ENCODE measurements around the gene CTSZ. TPM values are rescaled to one million over a fixed set of nuclear protein-coding genes. Genes with fewer than 3 reads are reported as not detected.

Gene CTSZ
- 100 to 1,000 TPM in 3 of 4 donors, 10 to 100 TPM in 1; 82.7 to 277 (median 183) TPM for polyA plus RNA-seq
- long read RNA-seq, donor 1, transcript CTSZ-201 (6 exons, 1,495 nt), result major isoform, 18 of 25 reads
- long read RNA-seq, donor 1, transcript CTSZ-202 (2 exons, 564 nt), result minor isoform, 5 of 25 reads
- long read RNA-seq, donor 1, partial matches to known transcripts, result 0 of 25 reads
- long read RNA-seq, donor 1, other reads (novel, unspliced or antisense), result 0 of 25 reads
- long read RNA-seq, donor 2, partial matches to known transcripts, result 0 of 3 reads
- long read RNA-seq, donor 2, other reads (novel, unspliced or antisense), result 0 of 3 reads
- long read RNA-seq, donor 3, transcript CTSZ-201 (6 exons, 1,495 nt), result major isoform, 6 of 10 reads
- long read RNA-seq, donor 3, partial matches to known transcripts, result 0 of 10 reads
- long read RNA-seq, donor 3, other reads (novel, unspliced or antisense), result 0 of 10 reads
- long read RNA-seq, donor 4, result 0 reads
- long read RNA-seq, donor 5, result 0 reads
- long read RNA-seq, donor 6, transcript CTSZ-201 (6 exons, 1,495 nt), result major isoform, 5 of 5 reads
- long read RNA-seq, donor 6, partial matches to known transcripts, result 0 of 5 reads
- long read RNA-seq, donor 6, other reads (novel, unspliced or antisense), result 0 of 5 reads
- long read RNA-seq, donor 7, partial matches to known transcripts, result 0 of 4 reads
- long read RNA-seq, donor 7, other reads (novel, unspliced or antisense), result 0 of 4 reads
- long read RNA-seq, donor 8, result 0 reads
- long read RNA-seq, donor 9, result 0 reads
- long read RNA-seq, donor 10, transcript CTSZ-201 (6 exons, 1,495 nt), result major isoform, 13 of 27 reads
- long read RNA-seq, donor 10, partial matches to known transcripts, result 12 of 27 reads
- long read RNA-seq, donor 10, other reads (novel, unspliced or antisense), result 0 of 27 reads

GRCh38 chr20:59006864-59007664 is at the start of gene CTSZ:
Gene CTSZ (minus strand): TSS chr20:59007254. CDS start chr20:59007128, 126 bp downstream.
- H3K27ac ChIP-seq (ENCODE audit: low read depth in 1 of 3, low read length in 2 of 3), result peak within 1 kb of the TSS; percentile 12 to 98 (median 87)
- no peaks in the 10 kb centered on the region for H3K9me3 ChIP-seq (ENCODE audit: control insufficient read depth in 2 of 2, insufficient read depth in 1 of 2, low read depth in 1 of 2, low read length in 1 of 2)
- H3K4me3 ChIP-seq (ENCODE audit: low read depth in 1 of 3, low read length in 3 of 3), result peak within 1 kb of the TSS; percentile 61 to 87 (median 67)
- peaks cover 4 to 20% (median 4%) of the 10 kb centered on the region in 3 donors for H3K4me1 ChIP-seq (ENCODE audit: control insufficient read depth in 3 of 3, insufficient read depth in 2 of 3, low read depth in 1 of 3, low read length in 2 of 3)
- FAIRE-seq (no peak), DNase-seq (peak; percentile 84 to 86)
- peaks cover 0 to 27% (median 2%) of the 10 kb centered on the region in 3 donors for H3K36me3 ChIP-seq (ENCODE audit: control insufficient read depth in 3 of 3, insufficient read depth in 2 of 3, low read depth in 1 of 3, low read length in 3 of 3)
- 4 to 6% (median 4%) methylated on average over 45 to 82 of the region's 82 CpGs for WGBS, 3 donors
- H3K27me3 ChIP-seq (ENCODE audit: control insufficient read depth in 3 of 3, insufficient read depth in 3 of 3, low read length in 3 of 3), result no peaks in the 10 kb centered on the region

GRCh38 chr20:59055302-59055701 is 48.2 kb upstream of the CTSZ start:
- WGBS, 3 donors, result 9 to 41% (median 28%) methylated on average over 7 of the region's 7 CpGs
- no peaks in the 10 kb centered on the region for H3K36me3 ChIP-seq (ENCODE audit: control insufficient read depth in 3 of 3, insufficient read depth in 2 of 3, low read depth in 1 of 3, low read length in 3 of 3)
- no peaks in the 10 kb centered on the region for H3K27me3 ChIP-seq (ENCODE audit: control insufficient read depth in 3 of 3, insufficient read depth in 3 of 3, low read length in 3 of 3)
- H3K4me1 ChIP-seq (ENCODE audit: control insufficient read depth in 3 of 3, insufficient read depth in 2 of 3, low read depth in 1 of 3, low read length in 2 of 3), result no peaks in the 10 kb centered on the region
- no peak overlapping the region for H3K27ac ChIP-seq (ENCODE audit: low read depth in 1 of 3, low read length in 2 of 3)
- no peak overlapping the region for H3K4me3 ChIP-seq (ENCODE audit: low read depth in 1 of 3, low read length in 3 of 3)
- peak in 1 of 2 donors; percentile 43 for DNase-seq
- no peak for FAIRE-seq
- H3K9me3 ChIP-seq (ENCODE audit: control insufficient read depth in 2 of 2, insufficient read depth in 1 of 2, low read depth in 1 of 2, low read length in 1 of 2), result no peaks in the 10 kb centered on the region

GRCh38 chr20:59051666-59052185 is 44.7 kb upstream of the CTSZ start:
- Histone ChIP-seq H3K27me3 (ENCODE audit: control insufficient read depth in 3 of 3, insufficient read depth in 3 of 3, low read length in 3 of 3) (no peaks in the 10 kb centered on the region), H3K4me1 (ENCODE audit: control insufficient read depth in 3 of 3, insufficient read depth in 2 of 3, low read depth in 1 of 3, low read length in 2 of 3) (peaks cover 0 to 15% (median 4%) of the 10 kb centered on the region in 3 donors), H3K27ac (ENCODE audit: low read depth in 1 of 3, low read length in 2 of 3) (no peak overlapping the region), H3K36me3 (ENCODE audit: control insufficient read depth in 3 of 3, insufficient read depth in 2 of 3, low read depth in 1 of 3, low read length in 3 of 3) (no peaks in the 10 kb centered on the region), H3K9me3 (ENCODE audit: control insufficient read depth in 2 of 2, insufficient read depth in 1 of 2, low read depth in 1 of 2, low read length in 1 of 2) (no peaks in the 10 kb centered on the region), H3K4me3 (ENCODE audit: low read depth in 1 of 3, low read length in 3 of 3) (no peak overlapping the region)
- DNase-seq (no peak), FAIRE-seq (no peak)
- WGBS, 3 donors, result 76 to 81% (median 78%) methylated on average over 6 of the region's 6 CpGs

DNA sequence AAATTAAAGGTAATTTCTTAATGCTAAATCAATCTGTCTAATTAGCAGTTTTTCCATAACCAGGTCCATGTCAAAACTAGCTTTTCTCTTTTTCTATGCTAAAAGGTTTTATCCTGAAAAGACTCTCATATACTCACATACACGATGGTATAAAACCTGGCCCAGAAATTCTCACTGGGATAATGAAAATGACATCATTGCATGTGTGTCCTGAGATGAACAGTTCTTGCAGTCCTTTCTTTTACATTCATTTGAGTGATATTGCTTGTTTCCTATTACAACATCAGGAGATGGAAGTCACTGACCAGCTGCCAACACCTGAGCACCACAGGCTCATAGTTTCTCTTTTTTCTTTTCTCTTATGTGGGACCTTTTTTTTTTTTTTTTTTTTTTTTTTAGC is 43.4 kb upstream of the CTSZ start:
- FAIRE-seq (no peak), DNase-seq (no peak)
- H3K9me3 ChIP-seq (ENCODE audit: control insufficient read depth in 2 of 2, insufficient read depth in 1 of 2, low read depth in 1 of 2, low read length in 1 of 2), result no peaks in the 10 kb centered on the region
- no peaks in the 10 kb centered on the region for H3K36me3 ChIP-seq (ENCODE audit: control insufficient read depth in 3 of 3, insufficient read depth in 2 of 3, low read depth in 1 of 3, low read length in 3 of 3)
- no peaks in the 10 kb centered on the region for H3K27me3 ChIP-seq (ENCODE audit: control insufficient read depth in 3 of 3, insufficient read depth in 3 of 3, low read length in 3 of 3)
- no peak overlapping the region for H3K27ac ChIP-seq (ENCODE audit: low read depth in 1 of 3, low read length in 2 of 3)
- WGBS, 3 donors, result 58 to 85% (median 78%) methylated on average over 1 of the region's 1 CpG
- H3K4me3 ChIP-seq (ENCODE audit: low read depth in 1 of 3, low read length in 3 of 3), result no peak overlapping the region
- peaks cover 0 to 15% (median 10%) of the 10 kb centered on the region in 3 donors for H3K4me1 ChIP-seq (ENCODE audit: control insufficient read depth in 3 of 3, insufficient read depth in 2 of 3, low read depth in 1 of 3, low read length in 2 of 3)

GRCh38 chr20:59048681-59049030 is 41.6 kb upstream of the CTSZ start:
- H3K27me3 ChIP-seq (ENCODE audit: control insufficient read depth in 3 of 3, insufficient read depth in 3 of 3, low read length in 3 of 3), result no peaks in the 10 kb centered on the region
- no peaks in the 10 kb centered on the region for H3K9me3 ChIP-seq (ENCODE audit: control insufficient read depth in 2 of 2, insufficient read depth in 1 of 2, low read depth in 1 of 2, low read length in 1 of 2)
- DNase-seq, result no peak
- H3K4me3 ChIP-seq (ENCODE audit: low read depth in 1 of 3, low read length in 3 of 3), result no peak overlapping the region
- FAIRE-seq, result no peak
- H3K36me3 ChIP-seq (ENCODE audit: control insufficient read depth in 3 of 3, insufficient read depth in 2 of 3, low read depth in 1 of 3, low read length in 3 of 3), result no peaks in the 10 kb centered on the region
- 74 to 88% (median 79%) methylated on average over 2 of the region's 2 CpGs for WGBS, 3 donors
- peaks cover 0 to 15% (median 13%) of the 10 kb centered on the region in 3 donors for H3K4me1 ChIP-seq (ENCODE audit: control insufficient read depth in 3 of 3, insufficient read depth in 2 of 3, low read depth in 1 of 3, low read length in 2 of 3)
- H3K27ac ChIP-seq (ENCODE audit: low read depth in 1 of 3, low read length in 2 of 3), result peak overlapping the region in 2 of 3 donors; percentile 72 to 86

DNA sequence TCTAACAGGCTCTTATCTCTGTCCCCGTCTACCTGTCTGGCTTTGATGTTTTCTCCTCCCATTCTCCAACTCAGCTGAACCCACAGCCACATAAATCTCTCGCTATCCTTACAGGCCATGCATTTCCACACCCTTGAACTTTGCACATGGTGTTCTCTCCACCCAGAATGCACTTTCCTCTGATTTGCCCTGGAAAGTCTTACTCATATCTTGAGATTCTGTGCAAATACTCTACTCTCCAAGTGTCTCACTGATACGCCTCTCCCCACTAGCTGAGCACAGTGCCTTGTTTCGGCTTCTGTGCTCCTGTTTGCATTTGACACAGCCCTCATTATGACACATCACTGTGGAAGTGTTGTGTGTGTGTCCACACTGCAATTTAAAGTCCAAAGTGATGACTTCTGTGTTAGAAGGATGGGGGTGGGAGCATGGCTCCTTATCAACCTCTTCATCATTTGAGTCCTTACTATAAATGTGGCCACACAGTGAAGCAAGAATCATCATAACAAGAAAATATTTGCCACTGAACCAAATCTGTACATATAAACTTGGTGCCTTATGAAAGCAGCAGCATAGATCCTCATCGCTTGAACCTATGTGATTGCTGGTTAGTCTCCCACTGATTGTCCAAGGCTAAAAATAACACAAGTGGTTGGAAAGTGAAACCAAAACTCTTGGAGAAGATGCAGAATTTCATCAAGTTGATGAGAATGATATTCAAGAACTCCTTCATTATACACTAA is 41.1 kb upstream of the CTSZ start:
- no peaks in the 10 kb centered on the region for H3K9me3 ChIP-seq (ENCODE audit: control insufficient read depth in 2 of 2, insufficient read depth in 1 of 2, low read depth in 1 of 2, low read length in 1 of 2)
- H3K4me3 ChIP-seq (ENCODE audit: low read depth in 1 of 3, low read length in 3 of 3), result no peak overlapping the region
- DNase-seq (peak; percentile 93 to 99), FAIRE-seq (no peak)
- 16 to 49% (median 20%) methylated on average over 5 of the region's 5 CpGs for WGBS, 3 donors
- H3K27ac ChIP-seq (ENCODE audit: low read depth in 1 of 3, low read length in 2 of 3), result peak overlapping the region; percentile 71 to 86 (median 79)
- H3K27me3 ChIP-seq (ENCODE audit: control insufficient read depth in 3 of 3, insufficient read depth in 3 of 3, low read length in 3 of 3), result no peaks in the 10 kb centered on the region
- no peaks in the 10 kb centered on the region for H3K36me3 ChIP-seq (ENCODE audit: control insufficient read depth in 3 of 3, insufficient read depth in 2 of 3, low read depth in 1 of 3, low read length in 3 of 3)
- peaks cover 0 to 17% (median 17%) of the 10 kb centered on the region in 3 donors for H3K4me1 ChIP-seq (ENCODE audit: control insufficient read depth in 3 of 3, insufficient read depth in 2 of 3, low read depth in 1 of 3, low read length in 2 of 3)

- Histone ChIP-seq H3K27ac (ENCODE audit: low read depth in 1 of 3, low read length in 2 of 3) (peak overlapping the region in 1 of 3 donors; percentile 79), H3K36me3 (ENCODE audit: control insufficient read depth in 3 of 3, insufficient read depth in 2 of 3, low read depth in 1 of 3, low read length in 3 of 3) (no peaks in the 10 kb centered on the region), H3K9me3 (ENCODE audit: control insufficient read depth in 2 of 2, insufficient read depth in 1 of 2, low read depth in 1 of 2, low read length in 1 of 2) (no peaks in the 10 kb centered on the region), H3K4me3 (ENCODE audit: low read depth in 1 of 3, low read length in 3 of 3) (no peak overlapping the region), H3K4me1 (ENCODE audit: control insufficient read depth in 3 of 3, insufficient read depth in 2 of 3, low read depth in 1 of 3, low read length in 2 of 3) (peaks cover 0 to 20% (median 18%) of the 10 kb centered on the region in 3 donors), H3K27me3 (ENCODE audit: control insufficient read depth in 3 of 3, insufficient read depth in 3 of 3, low read length in 3 of 3) (no peaks in the 10 kb centered on the region)
- FAIRE-seq, result no peak
- WGBS, 3 donors, result 74 to 83% (median 77%) methylated on average over 3 of the region's 3 CpGs
- DNase-seq, result no peak
Observed at GRCh38 chr20:59046862-59047261, 39.8 kb upstream of the CTSZ start.

All from small intestine (tissue), 16 donors.